Retinal pigment epithelial cell (primary cell): Measurements from ENCODE around the gene ENTR1.

Experiments
- DNase-seq: peaks from one replicate; pipeline ENCODE4 v3.0.0-alpha.2; 2010; ENCODE audit warnings: low read depth
- H3K4me3 ChIP-seq: 2 replicates; pipeline ENCODE4 v1.5.1; 2011; ENCODE audit warnings: mild to moderate bottlenecking, low read length, control low read depth, moderate library complexity
- TF ChIP-seq, protein P1 (sequence below): conservative IDR thresholded peaks from 2 replicates; pipeline ENCODE4 v1.5.1; 2011; ENCODE audit warnings: low read depth, low read length, control low read depth, inconsistent platforms

The ENTR1 gene

GRCh38 chr9:136437839-136438547 is 27.6 kb upstream of the ENTR1 start:
- H3K4me3 ChIP-seq, result peak overlapping the region; percentile 68
- no peak for DNase-seq
- TF ChIP-seq, protein P1, sequence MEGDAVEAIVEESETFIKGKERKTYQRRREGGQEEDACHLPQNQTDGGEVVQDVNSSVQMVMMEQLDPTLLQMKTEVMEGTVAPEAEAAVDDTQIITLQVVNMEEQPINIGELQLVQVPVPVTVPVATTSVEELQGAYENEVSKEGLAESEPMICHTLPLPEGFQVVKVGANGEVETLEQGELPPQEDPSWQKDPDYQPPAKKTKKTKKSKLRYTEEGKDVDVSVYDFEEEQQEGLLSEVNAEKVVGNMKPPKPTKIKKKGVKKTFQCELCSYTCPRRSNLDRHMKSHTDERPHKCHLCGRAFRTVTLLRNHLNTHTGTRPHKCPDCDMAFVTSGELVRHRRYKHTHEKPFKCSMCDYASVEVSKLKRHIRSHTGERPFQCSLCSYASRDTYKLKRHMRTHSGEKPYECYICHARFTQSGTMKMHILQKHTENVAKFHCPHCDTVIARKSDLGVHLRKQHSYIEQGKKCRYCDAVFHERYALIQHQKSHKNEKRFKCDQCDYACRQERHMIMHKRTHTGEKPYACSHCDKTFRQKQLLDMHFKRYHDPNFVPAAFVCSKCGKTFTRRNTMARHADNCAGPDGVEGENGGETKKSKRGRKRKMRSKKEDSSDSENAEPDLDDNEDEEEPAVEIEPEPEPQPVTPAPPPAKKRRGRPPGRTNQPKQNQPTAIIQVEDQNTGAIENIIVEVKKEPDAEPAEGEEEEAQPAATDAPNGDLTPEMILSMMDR, result no peak

DNA sequence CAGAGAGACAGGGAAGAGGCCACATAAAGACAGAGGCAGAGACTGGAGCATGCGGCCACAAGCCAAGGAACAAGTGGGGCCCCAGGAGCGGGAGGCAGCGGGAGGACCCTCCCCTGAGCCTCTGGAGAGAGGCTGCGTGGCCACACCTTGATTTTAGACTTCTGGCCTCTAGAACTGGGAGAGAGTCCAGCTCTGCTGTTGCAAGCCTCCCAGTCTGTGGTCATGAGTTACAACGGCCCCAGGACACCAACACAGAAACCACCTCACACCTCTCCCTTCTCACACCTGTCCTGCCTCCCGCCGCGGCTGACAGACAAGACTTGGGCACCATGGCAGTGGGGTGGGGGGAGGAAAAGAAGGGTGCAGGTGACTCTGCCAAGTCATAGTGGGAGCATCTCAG is 27.0 kb upstream of the ENTR1 start:
- TF ChIP-seq, protein P1, result no peak

DNA sequence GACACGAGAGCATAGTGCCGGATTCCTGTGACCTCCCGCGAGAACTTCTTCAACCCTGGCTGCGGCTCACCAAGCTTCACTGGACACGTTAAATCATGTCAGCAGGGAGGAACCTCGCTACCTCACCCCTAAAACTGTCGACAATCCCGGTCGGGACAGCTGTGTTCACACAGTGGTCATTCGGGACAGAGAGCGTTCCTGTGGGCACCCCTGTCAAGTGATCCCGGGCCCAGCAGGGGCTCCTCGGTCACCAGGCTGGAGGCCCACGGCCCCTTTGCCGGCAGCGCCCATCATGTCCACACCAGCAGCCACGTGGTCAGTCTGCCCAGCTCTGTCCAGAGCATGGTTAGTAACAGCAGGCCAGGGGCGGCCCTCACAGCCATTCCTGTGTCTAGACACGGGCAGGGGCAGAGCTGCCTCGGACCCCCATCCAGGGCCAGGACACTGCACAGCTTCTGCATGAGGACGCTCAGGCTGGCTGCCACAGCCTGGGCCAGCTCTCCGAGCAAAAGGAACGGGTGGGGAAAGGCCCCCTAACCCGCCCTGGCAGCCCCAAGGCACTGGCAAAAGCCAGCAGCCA is 25.7 kb upstream of the ENTR1 start:
- H3K4me3 ChIP-seq, result no peak overlapping the region
- DNase-seq, result no peak
- TF ChIP-seq, protein P1, result no peak

More for the DNA sequence above, 27.0 kb upstream of the ENTR1 start:
- H3K4me3 ChIP-seq, result peak overlapping the region; percentile 68
- DNase-seq, result no peak

DNA sequence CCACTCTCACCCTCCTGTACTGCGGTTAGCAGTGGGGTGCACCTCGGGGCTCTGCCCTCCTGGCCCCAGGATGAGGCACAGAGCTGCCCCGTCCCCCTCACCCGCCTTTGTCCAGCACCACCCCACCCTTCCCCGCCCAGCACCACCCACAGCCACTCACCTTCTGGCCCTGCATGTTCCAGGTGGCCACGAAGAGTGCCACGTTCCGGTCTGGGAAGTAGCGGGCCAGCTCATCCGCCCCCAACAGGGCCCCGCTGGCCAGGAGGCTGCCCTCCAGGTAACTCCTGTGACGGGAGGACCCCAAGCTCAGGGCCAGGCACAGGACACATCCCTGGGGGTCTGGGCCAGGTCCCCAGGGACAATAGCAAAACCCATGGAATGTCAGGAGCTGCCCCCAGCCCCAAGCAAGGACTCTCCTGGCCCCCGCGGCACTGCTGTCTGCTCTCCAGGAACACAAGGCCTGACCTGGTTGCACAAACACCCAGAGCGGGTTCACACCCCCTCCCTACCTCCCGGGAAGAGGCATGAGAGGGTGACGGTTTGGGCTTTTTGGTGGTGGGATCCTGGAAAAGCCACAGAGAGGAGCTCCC is 24.3 kb upstream of the ENTR1 start:
- no peak overlapping the region for H3K4me3 ChIP-seq
- no peak for DNase-seq
- TF ChIP-seq, protein P1, result no peak

DNA sequence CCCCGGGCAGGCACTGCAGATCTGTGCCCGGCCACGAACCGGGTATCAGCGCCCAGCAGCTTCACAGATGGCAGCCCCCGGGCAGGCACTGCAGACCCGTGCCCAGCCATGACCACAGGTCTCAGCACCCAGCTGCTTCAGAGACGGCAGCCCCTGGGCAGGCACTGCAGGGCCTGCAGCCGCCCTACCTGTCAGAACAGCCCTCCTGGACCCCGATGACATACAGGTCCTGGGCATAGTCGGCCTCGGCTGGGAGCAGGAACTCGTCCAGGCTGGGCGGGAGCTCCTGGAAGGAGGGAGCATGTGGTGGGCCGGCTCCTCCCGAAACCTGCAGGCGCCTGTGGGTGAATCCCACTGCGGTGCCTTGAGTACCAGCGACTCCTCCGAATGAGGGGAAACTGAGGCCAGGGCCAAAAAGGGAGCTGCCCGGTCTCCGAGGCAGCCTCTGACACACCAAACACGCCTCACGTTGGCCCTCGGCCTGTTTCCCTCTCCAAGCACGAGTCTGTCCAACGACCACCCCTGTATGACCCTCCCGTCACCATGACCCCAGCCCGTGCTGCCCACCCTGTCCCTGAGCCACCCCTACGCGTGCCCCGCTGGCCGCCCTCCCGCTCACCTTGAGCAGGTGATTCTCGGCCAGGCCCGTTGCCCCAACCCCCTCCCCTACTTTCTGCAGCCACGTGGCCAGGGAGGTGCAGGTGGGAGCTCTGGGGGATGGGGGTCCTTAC is 23.6 kb upstream of the ENTR1 start:
- H3K4me3 ChIP-seq, result no peak overlapping the region
- TF ChIP-seq, protein P1, result no peak
- no peak for DNase-seq

DNA sequence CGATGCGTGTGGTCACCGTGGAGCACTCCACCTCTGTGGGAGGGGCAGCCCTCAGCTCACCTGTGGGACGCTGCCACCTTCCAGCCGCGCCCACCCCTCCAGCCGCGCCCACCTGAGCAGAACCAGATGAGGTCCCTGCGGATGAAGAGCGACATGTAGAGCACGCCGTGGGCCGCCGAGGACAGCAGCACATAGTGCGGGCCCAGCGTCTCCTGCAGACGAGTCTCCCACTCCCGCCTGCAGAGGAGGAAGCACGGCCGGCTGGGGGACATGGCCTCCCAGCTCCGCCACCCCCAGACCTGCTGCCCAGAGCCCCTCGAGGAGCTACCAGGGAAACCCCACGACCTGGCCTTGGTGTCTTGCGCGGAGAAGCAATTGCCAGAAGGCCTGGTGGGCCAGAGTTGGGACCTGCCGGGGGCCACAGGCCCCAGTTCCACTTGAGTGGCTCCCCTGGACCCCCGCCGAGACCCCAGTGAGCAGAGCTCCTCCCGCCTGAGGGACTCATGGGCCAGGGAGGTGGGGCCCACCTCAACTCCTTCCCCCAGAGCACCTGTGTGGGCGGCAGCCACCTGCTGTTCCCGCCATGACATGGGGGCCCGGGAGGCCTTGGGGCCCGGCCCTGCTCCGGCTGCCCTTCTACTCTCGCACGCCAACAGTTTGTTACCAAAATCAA is 22.8 kb upstream of the ENTR1 start:
- TF ChIP-seq, protein P1, result no peak
- DNase-seq, result no peak
- no peak overlapping the region for H3K4me3 ChIP-seq
